Esophagus muscularis mucosa (tissue), 4 donors: ENCODE measurements around the gene PPIP5K2. TPM values are rescaled to one million over a fixed set of nuclear protein-coding genes. Genes with fewer than 3 reads are reported as not detected.

Experiments
- DNase-seq: peaks from one replicate; pipeline ENCODE4 v3.0.0-alpha.2; 2017; ENCODE audit errors: extremely low spot score
- H3K27ac ChIP-seq, 4 donors: fragments of 200-600 bp; sonication (generic); replicated peaks in 1 of 4; 1 replicate in 3 of 4; 2 replicates in 1 of 4; pipeline ENCODE4 v1.5.1; 2016 to 2019; ENCODE audit warnings: mild to moderate bottlenecking in 1 of 4
- H3K27me3 ChIP-seq, 4 donors: fragments of 200-600 bp; sonication (generic); one replicate each; pipeline versions ENCODE4 v1.5.1 to v1.6.0; 2016 to 2019
- H3K36me3 ChIP-seq, 4 donors: fragments of 200-600 bp; sonication (generic); one replicate each; pipeline ENCODE4 v1.5.1; 2016 to 2019
- H3K4me1 ChIP-seq, 4 donors: fragments of 200-600 bp; sonication (generic); one replicate each; pipeline ENCODE4 v1.5.1; 2016 to 2019
- H3K4me3 ChIP-seq, 4 donors: fragments of 200-600 bp; sonication (generic); 1 replicate in 2 of 4; 2 replicates in 2 of 4; pipeline ENCODE4 v1.5.1; 2016 to 2019; ENCODE audit warnings: mild to moderate bottlenecking in 4 of 4, moderate library complexity in 1 of 4
- H3K9me3 ChIP-seq, 4 donors: fragments of 200-600 bp; sonication (generic); 1 replicate in 3 of 4; 2 replicates in 1 of 4; pipeline ENCODE4 v1.5.1; 2016 to 2019
- CTCF ChIP-seq, 3 experiments: fragments of 200-600 bp in 2 of 3; fragments of 450-650 bp in 1 of 3; sonication (generic) in 2 of 3; IDR thresholded peaks; one replicate each; pipeline ENCODE4 v1.5.1; 2017 to 2019; ENCODE audit warnings: antibody characterized with exemption in 3 of 3, mild to moderate bottlenecking in 2 of 3, moderate library complexity in 1 of 3
- EP300 ChIP-seq: sonication (generic); formaldehyde crosslinking; IDR thresholded peaks from one replicate; pipeline ENCODE4 v1.6.1; 2017; ENCODE audit warnings: antibody characterized with exemption
- POLR2A ChIP-seq: fragments of 450-650 bp; IDR thresholded peaks from one replicate; pipeline ENCODE4 v1.6.1; 2017; ENCODE audit warnings: antibody characterized with exemption, moderate library complexity, mild to moderate bottlenecking, low read depth
- POLR2AphosphoS5 ChIP-seq, 2 donors: sonication (generic); formaldehyde crosslinking; IDR thresholded peaks; one replicate each; pipeline ENCODE4 v1.6.1; 2017; ENCODE audit warnings: antibody characterized with exemption in 2 of 2
- WGBS: methylation state at CpG from one replicate; pipeline ENCODE4 v1.1.5; 2018; 5-methylcytosine and 5-hydroxymethylcytosine counted together
- intact Hi-C: fragments of 100-400 bp; cut with DNase I; formaldehyde crosslinking; loops from one replicate; pipeline ENCODE4 v1.15.1; 2023
- total RNA-seq, 4 donors: library from RNA; depleted of rRNA; stranded (reverse); fragments of >200 nt; gene quantifications; one replicate each; pipeline versions ENCODE4 v1.1.0 to v1.2.1, GENCODE V29; 2016

The PPIP5K2 gene
- total RNA-seq, 4 donors from 2014 or later: 15.6 to 21.6 (median 17.3) TPM

- WGBS: 95% methylated on average over 2 of the region's 2 CpGs
- intact Hi-C loops: no loop called here
These were observed 129.0 kb downstream of the PPIP5K2 start for GRCh38 chr5:103249068-103249467.

GRCh38 chr5:103254921-103255320 is 134.8 kb downstream of the PPIP5K2 start:
- 0% methylated on average over 1 of the region's 1 CpG for WGBS
- intact Hi-C loops: no loop called here
- Histone ChIP-seq H3K36me3 (no peaks in the 10 kb centered on the region), H3K4me3 (no peak overlapping the region), H3K27ac (no peak overlapping the region), H3K27me3 (no peaks in the 10 kb centered on the region), H3K9me3 (no peaks in the 10 kb centered on the region), H3K4me1 (peaks cover 3 to 9% (median 6%) of the 10 kb centered on the region in 4 donors)
- DNase-seq: no peak
- no peak for TF ChIP-seq EP300
- TF ChIP-seq POLR2AphosphoS5 (IDR thresholded peaks at IDR 0.05): no peak
- no peak for TF ChIP-seq POLR2A
- no peak for TF ChIP-seq CTCF (IDR thresholded peaks at IDR 0.05)

More at GRCh38 chr5:103249068-103249467, 129.0 kb downstream of the PPIP5K2 start:
- TF ChIP-seq CTCF (IDR thresholded peaks at IDR 0.05) (no peak), POLR2AphosphoS5 (IDR thresholded peaks at IDR 0.05) (no peak), POLR2A (no peak), EP300 (no peak)
- Histone ChIP-seq H3K4me1 (peaks cover 0 to 12% (median 6%) of the 10 kb centered on the region in 4 donors), H3K27ac (no peak overlapping the region), H3K36me3 (no peaks in the 10 kb centered on the region), H3K4me3 (no peak overlapping the region), H3K9me3 (no peaks in the 10 kb centered on the region), H3K27me3 (no peaks in the 10 kb centered on the region)
- DNase-seq: no peak

- intact Hi-C loops: no loop called here
- WGBS: 95% methylated on average over 5 of the region's 7 CpGs
- TF ChIP-seq CTCF (IDR thresholded peaks at IDR 0.05): no peak
- no peak for TF ChIP-seq POLR2AphosphoS5 (IDR thresholded peaks at IDR 0.05)
- no peak for TF ChIP-seq EP300
- DNase-seq: no peak
- Histone ChIP-seq H3K36me3 (no peaks in the 10 kb centered on the region), H3K27ac (no peak overlapping the region), H3K4me3 (no peak overlapping the region), H3K27me3 (no peaks in the 10 kb centered on the region), H3K9me3 (no peaks in the 10 kb centered on the region), H3K4me1 (peaks cover 5 to 17% (median 12%) of the 10 kb centered on the region in 4 donors)
These were observed 135.6 kb downstream of the PPIP5K2 start for GRCh38 chr5:103255691-103256090.

- H3K4me3 ChIP-seq: no peak overlapping the region
- H3K27ac ChIP-seq: no peak overlapping the region
- WGBS: 84% methylated on average over 4 of the region's 4 CpGs
- peaks cover 7 to 22% (median 17%) of the 10 kb centered on the region in 4 donors for H3K4me1 ChIP-seq
- TF ChIP-seq POLR2AphosphoS5 (IDR thresholded peaks at IDR 0.05) (no peak), CTCF (IDR thresholded peaks at IDR 0.05) (no peak), EP300 (no peak), POLR2A (no peak)
- DNase-seq: no peak
- H3K27me3 ChIP-seq: no peaks in the 10 kb centered on the region
- intact Hi-C loops: no loop called here
- H3K9me3 ChIP-seq: no peaks in the 10 kb centered on the region
- no peaks in the 10 kb centered on the region for H3K36me3 ChIP-seq
These were observed 136.1 kb downstream of the PPIP5K2 start for GRCh38 chr5:103256178-103256577.

GRCh38 chr5:103258368-103258956 is 138.4 kb downstream of the PPIP5K2 start, which contains the start of gene MACIR:
MACIR (plus strand) TSS chr5:103258763; CDS start chr5:103275920, 17,157 bp downstream.
- Histone ChIP-seq H3K4me3 (peak within 1 kb of the TSS; percentile 65 to 93 (median 80)), H3K9me3 (no peaks in the 10 kb centered on the region), H3K27ac (peak within 1 kb of the TSS; percentile 82 to 89 (median 86)), H3K4me1 (peaks cover 21 to 43% (median 37%) of the 10 kb centered on the region in 4 donors), H3K36me3 (no peaks in the 10 kb centered on the region), H3K27me3 (no peaks in the 10 kb centered on the region)
- DNase-seq: peak; percentile 99
- intact Hi-C loops: loop anchor here (2.0 kb wide), 1 partner anchor 304 kb away; the partner anchor contains the start of gene NUDT12
- 0% methylated on average over 8 of the region's 45 CpGs for WGBS
- peak; percentile 83 to 84 for TF ChIP-seq POLR2AphosphoS5 (IDR thresholded peaks at IDR 0.05)
- peak in 2 of 3 experiments; percentile 7 to 19 for TF ChIP-seq CTCF (IDR thresholded peaks at IDR 0.05)
- no peak for TF ChIP-seq EP300
- no peak for TF ChIP-seq POLR2A
